Sigmoid colon (tissue), 4 donors: ENCODE measurements around the gene ROMO1.

Experiments used
- POLR2A ChIP-seq, 2 donors: fragments of 450-650 bp; IDR thresholded peaks; one replicate each; pipeline ENCODE4 v1.6.1; 2016; ENCODE audit warnings: antibody characterized with exemption in 2 of 2, mild to moderate bottlenecking in 2 of 2, moderate library complexity in 2 of 2
- POLR2AphosphoS5 ChIP-seq, 4 donors: sonication (generic); formaldehyde crosslinking; IDR thresholded peaks; one replicate each; pipeline ENCODE4 v1.6.1; 2017; ENCODE audit warnings: antibody characterized with exemption in 4 of 4
- TF ChIP-seq, protein P1 (sequence below), 4 experiments: fragments of 450-650 bp in 3 of 4; fragments of 200-600 bp in 1 of 4; IDR thresholded peaks; one replicate each; pipeline ENCODE4 v1.5.1; 2016 to 2019; ENCODE audit warnings: antibody characterized with exemption in 4 of 4, mild to moderate bottlenecking in 3 of 4, moderate library complexity in 2 of 4

DNA sequence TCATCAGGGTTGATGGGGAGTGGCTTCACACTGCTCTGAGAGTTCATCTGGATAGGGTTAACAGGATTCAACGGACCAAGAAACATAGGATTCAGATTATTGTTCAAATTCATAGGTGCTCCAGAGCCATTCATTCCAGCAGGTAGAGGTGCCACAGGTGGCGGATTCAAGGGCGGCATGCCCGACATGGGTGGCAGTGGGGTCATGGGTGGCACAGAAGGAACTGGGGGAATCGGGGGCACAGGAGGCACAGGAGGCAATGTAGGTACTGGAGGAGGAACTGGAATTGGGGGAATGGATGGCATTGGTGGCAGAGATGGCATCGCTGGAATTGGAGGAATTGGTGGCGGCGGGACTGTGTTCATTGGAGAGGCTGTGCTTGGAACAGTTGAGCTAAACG is 44.8 kb upstream of the ROMO1 start:
- TF ChIP-seq, protein P1, sequence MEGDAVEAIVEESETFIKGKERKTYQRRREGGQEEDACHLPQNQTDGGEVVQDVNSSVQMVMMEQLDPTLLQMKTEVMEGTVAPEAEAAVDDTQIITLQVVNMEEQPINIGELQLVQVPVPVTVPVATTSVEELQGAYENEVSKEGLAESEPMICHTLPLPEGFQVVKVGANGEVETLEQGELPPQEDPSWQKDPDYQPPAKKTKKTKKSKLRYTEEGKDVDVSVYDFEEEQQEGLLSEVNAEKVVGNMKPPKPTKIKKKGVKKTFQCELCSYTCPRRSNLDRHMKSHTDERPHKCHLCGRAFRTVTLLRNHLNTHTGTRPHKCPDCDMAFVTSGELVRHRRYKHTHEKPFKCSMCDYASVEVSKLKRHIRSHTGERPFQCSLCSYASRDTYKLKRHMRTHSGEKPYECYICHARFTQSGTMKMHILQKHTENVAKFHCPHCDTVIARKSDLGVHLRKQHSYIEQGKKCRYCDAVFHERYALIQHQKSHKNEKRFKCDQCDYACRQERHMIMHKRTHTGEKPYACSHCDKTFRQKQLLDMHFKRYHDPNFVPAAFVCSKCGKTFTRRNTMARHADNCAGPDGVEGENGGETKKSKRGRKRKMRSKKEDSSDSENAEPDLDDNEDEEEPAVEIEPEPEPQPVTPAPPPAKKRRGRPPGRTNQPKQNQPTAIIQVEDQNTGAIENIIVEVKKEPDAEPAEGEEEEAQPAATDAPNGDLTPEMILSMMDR (IDR thresholded peaks at IDR 0.05), result no peak
- no peak for TF ChIP-seq POLR2A (IDR thresholded peaks at IDR 0.05)
- no peak for TF ChIP-seq POLR2AphosphoS5 (IDR thresholded peaks at IDR 0.05)
